Thyroid gland (tissue), 4 donors: ENCODE results near the gene CRBN. TPM values are rescaled to one million over a fixed set of nuclear protein-coding genes. Genes with fewer than 3 reads are reported as not detected.

Experiments
- DNase-seq, 2 donors: peaks; one replicate each; pipeline ENCODE4 v3.0.0-alpha.2; 2019
- H3K27ac ChIP-seq, 3 donors: fragments of 200-600 bp; sonication (generic); 1 replicate in 2 of 3; 2 replicates in 1 of 3; pipeline ENCODE4 v1.5.1; 2016 to 2019; ENCODE audit warnings: mild to moderate bottlenecking in 1 of 3, moderate library complexity in 1 of 3
- H3K27me3 ChIP-seq: fragments of 200-600 bp; sonication (generic); one replicate; pipeline ENCODE4 v1.5.1; 2019
- H3K36me3 ChIP-seq, 2 donors: fragments of 200-600 bp; sonication (generic); one replicate each; pipeline ENCODE4 v1.5.1; 2016 to 2019
- H3K4me1 ChIP-seq, 2 donors: fragments of 200-600 bp; sonication (generic); one replicate each; pipeline ENCODE4 v1.5.1; 2017 to 2019
- H3K4me3 ChIP-seq, 3 donors: fragments of 200-600 bp; sonication (generic); replicated peaks in 1 of 3; 1 replicate in 2 of 3; 2 replicates in 1 of 3; pipeline ENCODE4 v1.5.1; 2016; ENCODE audit warnings: mild to moderate bottlenecking in 1 of 3
- H3K9me3 ChIP-seq: fragments of 200-600 bp; sonication (generic); one replicate; pipeline ENCODE4 v1.5.1; 2017
- POLR2A ChIP-seq, 2 donors: fragments of 450-650 bp; IDR thresholded peaks; one replicate each; pipeline ENCODE4 v1.6.1; 2017; ENCODE audit warnings: antibody characterized with exemption in 2 of 2, mild to moderate bottlenecking in 2 of 2, moderate library complexity in 1 of 2
- WGBS, 2 donors: methylation state at CpG; one replicate each; pipeline ENCODE4 v1.1.5; 2017; 5-methylcytosine and 5-hydroxymethylcytosine counted together
- intact Hi-C: fragments of 100-400 bp; cut with DNase I; formaldehyde crosslinking; loops from one replicate; pipeline ENCODE4 v1.15.1; 2023
- total RNA-seq, 4 donors: library from RNA; depleted of rRNA; stranded (reverse); fragments of >200 nt; gene quantifications; one replicate each; pipeline ENCODE4 v1.2.3, GENCODE V29; 2016
- TF ChIP-seq, protein P1 (sequence below), 6 experiments: fragments of 200-600 bp in 3 of 6; fragments of 450-650 bp in 3 of 6; sonication (generic) in 3 of 6; IDR thresholded peaks; one replicate each; pipeline ENCODE4 v1.5.1; 2016 to 2019; ENCODE audit warnings: antibody characterized with exemption in 6 of 6, mild to moderate bottlenecking in 2 of 6, inconsistent platforms in 1 of 6, moderate library complexity in 1 of 6

Gene CRBN
- 100 to 1,000 TPM in 2 of 4 donors, 10 to 100 TPM in 2; 74.3 to 138 (median 91.4) TPM for total RNA-seq

DNA sequence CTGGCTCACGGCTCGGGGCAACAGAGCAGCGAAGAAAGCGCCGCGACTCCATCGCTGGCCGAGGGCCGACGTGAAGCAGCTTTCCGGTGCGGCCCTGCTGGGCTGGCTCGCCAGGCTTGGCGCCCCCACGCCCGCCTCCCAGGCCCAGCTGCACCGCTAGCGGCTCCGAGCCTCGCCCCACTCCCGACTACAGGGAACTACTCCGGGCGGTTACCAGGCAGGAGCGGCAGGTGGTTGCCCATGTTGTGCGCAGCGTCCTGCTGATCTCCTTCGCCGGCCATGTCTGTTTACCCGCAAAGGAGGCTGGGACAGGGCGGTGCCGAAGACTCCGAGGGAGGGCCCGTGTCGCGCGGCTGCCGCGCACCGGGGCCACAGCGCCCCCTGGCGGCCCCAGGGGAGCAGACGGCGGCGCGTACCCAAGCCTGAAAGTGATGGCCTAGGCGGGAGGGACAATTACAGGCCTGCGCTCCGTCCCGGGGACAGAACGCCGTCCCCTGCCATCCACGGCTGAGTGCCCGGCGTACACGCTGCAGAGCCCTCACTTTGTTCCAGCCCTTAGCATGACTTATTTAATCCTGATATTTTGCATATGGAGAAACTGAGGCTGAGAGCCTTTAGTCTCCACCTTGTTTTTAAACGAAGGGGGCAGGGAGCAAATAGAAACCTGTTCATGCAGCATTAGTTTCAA is at the start of gene CRBN:
Gene CRBN (minus strand): TSS at position 285 of the 688 bp plus-strand sequence. CDS start 4 bp downstream, at position 281.
- 1 to 2% methylated on average over 27 to 28 of the region's 56 CpGs for WGBS, 2 donors
- peak; percentile 84 to 88 for DNase-seq
- peak in 1 of 2 donors; percentile 74 for TF ChIP-seq POLR2A (IDR thresholded peaks at IDR 0.05)
- TF ChIP-seq, protein P1, sequence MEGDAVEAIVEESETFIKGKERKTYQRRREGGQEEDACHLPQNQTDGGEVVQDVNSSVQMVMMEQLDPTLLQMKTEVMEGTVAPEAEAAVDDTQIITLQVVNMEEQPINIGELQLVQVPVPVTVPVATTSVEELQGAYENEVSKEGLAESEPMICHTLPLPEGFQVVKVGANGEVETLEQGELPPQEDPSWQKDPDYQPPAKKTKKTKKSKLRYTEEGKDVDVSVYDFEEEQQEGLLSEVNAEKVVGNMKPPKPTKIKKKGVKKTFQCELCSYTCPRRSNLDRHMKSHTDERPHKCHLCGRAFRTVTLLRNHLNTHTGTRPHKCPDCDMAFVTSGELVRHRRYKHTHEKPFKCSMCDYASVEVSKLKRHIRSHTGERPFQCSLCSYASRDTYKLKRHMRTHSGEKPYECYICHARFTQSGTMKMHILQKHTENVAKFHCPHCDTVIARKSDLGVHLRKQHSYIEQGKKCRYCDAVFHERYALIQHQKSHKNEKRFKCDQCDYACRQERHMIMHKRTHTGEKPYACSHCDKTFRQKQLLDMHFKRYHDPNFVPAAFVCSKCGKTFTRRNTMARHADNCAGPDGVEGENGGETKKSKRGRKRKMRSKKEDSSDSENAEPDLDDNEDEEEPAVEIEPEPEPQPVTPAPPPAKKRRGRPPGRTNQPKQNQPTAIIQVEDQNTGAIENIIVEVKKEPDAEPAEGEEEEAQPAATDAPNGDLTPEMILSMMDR (IDR thresholded peaks at IDR 0.05) = peak; percentile 71 to 99 (median 98)

DNA sequence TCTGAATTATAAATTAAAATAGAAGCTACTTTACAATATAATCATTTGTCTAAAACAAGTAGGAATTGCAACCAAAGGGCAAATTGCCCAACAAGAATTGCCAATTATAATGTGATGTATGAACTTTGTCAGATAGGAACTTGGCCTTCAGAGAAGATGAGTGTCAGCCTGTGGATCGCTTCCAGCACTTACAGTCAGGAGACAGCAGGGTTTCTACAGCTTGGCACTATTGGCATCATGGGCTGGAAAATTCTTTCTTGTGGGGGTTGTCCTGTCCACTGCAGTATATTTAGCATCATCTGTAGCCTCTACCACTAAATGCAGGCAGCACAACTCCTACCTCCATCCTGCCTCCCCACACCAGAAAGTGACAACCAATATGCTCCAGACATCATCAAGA is 48.1 kb upstream of the CRBN start:
- TF ChIP-seq, protein P1 (IDR thresholded peaks at IDR 0.05) = no peak
- TF ChIP-seq POLR2A (IDR thresholded peaks at IDR 0.05) = no peak
- intact Hi-C loops = no loop called here
- 0 to 79% methylated on average over 1 of the region's 1 CpG for WGBS, 2 donors

More for the DNA sequence above, at the start of gene CRBN:
- H3K4me3 ChIP-seq = peak within 1 kb of the TSS; percentile 65 to 94 (median 85)
- peak within 1 kb of the TSS; percentile 6 to 88 (median 67) for H3K27ac ChIP-seq
- peaks cover 0 to 4% of the 10 kb centered on the region in 2 donors for H3K36me3 ChIP-seq
- H3K4me1 ChIP-seq = peaks cover 15 to 20% of the 10 kb centered on the region in 2 donors
- H3K9me3 ChIP-seq = no peaks in the 10 kb centered on the region
- intact Hi-C loops = no loop called here
- H3K27me3 ChIP-seq = no peaks in the 10 kb centered on the region

DNA sequence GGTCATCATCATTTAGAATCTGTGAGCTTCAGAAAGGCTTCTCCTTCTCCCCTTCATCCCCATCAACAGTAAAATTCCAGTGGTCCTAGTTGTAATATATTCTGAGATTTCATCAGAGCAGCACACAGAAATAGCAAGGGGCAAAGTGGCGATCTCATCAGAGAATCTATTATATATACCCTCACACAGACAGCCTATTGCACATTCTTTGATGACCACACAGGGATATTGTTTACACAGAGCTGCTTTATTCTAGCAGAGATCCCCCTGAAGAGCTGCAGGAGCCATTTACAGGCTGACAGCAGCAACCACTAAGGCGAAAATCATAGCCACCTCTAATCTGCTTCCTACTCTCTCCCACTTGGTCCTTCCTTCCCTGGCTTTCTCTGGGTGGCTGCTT is 42.0 kb upstream of the CRBN start:
- 67 to 87% methylated on average over 2 of the region's 2 CpGs for WGBS, 2 donors

More for the DNA sequence above, 48.1 kb upstream of the CRBN start:
- Histone ChIP-seq H3K36me3 (no peaks in the 10 kb centered on the region), H3K4me3 (no peak overlapping the region), H3K27ac (no peak overlapping the region), H3K9me3 (no peaks in the 10 kb centered on the region), H3K4me1 (no peaks in the 10 kb centered on the region), H3K27me3 (no peaks in the 10 kb centered on the region)
- DNase-seq = no peak

DNA sequence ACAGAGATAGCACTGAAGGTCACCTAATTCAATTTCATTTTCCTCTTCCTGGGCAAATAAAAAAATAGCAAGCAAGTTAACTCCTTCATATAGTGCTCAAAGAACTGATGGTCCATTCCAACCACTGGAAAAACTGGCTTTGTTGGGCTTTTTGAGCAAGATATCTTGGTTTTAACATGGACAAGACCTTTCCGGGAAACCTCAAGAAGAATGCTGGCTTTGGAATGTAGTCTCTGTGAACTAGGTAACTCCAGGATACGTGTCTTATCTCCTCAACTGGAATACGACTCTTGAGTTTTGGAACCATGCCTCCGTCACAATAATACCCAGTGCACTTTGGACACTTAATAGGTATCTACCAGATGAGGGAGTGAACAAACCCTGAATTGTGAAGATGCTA is 36.9 kb upstream of the CRBN start:
- no peaks in the 10 kb centered on the region for H3K27me3 ChIP-seq
- intact Hi-C loops = no loop called here
- H3K36me3 ChIP-seq = no peaks in the 10 kb centered on the region
- TF ChIP-seq, protein P1 (IDR thresholded peaks at IDR 0.05) = no peak
- TF ChIP-seq POLR2A (IDR thresholded peaks at IDR 0.05) = no peak
- no peak overlapping the region for H3K4me3 ChIP-seq
- no peaks in the 10 kb centered on the region for H3K9me3 ChIP-seq
- H3K4me1 ChIP-seq = no peaks in the 10 kb centered on the region
- DNase-seq = no peak
- 92 to 93% methylated on average over 4 of the region's 4 CpGs for WGBS, 2 donors
- H3K27ac ChIP-seq = no peak overlapping the region

More for the DNA sequence above, 42.0 kb upstream of the CRBN start:
- H3K4me1 ChIP-seq = no peaks in the 10 kb centered on the region
- no peak overlapping the region for H3K27ac ChIP-seq
- TF ChIP-seq POLR2A (IDR thresholded peaks at IDR 0.05) = no peak
- TF ChIP-seq, protein P1 (IDR thresholded peaks at IDR 0.05) = no peak
- no peaks in the 10 kb centered on the region for H3K27me3 ChIP-seq
- H3K9me3 ChIP-seq = no peaks in the 10 kb centered on the region
- H3K4me3 ChIP-seq = no peak overlapping the region
- intact Hi-C loops = no loop called here
- H3K36me3 ChIP-seq = no peaks in the 10 kb centered on the region
- no peak for DNase-seq

DNA sequence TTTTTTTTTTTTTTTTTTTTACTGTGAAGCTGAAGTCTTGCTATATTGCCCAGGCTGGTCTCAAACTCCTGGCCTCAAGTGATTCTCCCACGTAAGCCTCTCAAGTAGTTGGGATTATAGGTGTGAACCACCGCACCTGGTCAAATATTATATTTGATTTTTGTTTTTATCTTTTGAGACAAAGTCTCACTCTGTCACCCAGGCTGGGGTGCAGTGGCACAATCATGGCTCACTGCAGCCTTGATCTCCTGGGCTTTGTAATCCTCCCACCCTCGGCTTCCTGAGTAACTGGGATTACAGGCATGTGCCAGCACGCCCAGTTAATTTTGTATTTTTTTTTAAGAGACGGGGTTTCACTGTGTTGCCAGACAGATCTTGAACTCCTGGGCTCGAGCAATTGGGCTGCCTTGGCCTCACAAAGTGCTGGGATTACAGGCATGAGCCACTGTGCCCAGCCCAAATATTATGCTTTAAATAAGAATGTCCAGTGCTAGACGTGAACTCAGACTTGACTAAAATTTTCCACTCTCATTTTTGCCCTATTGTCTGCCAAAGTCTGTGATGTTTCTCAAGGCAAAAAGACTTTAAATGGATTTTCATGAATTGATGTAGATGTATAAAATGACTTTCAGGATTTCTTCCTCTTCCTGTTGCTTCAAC is 33.4 kb upstream of the CRBN start:
- Histone ChIP-seq H3K9me3 (no peaks in the 10 kb centered on the region), H3K4me1 (no peaks in the 10 kb centered on the region), H3K27ac (no peak overlapping the region), H3K36me3 (no peaks in the 10 kb centered on the region), H3K27me3 (no peaks in the 10 kb centered on the region), H3K4me3 (no peak overlapping the region)
- WGBS, 2 donors = 77 to 83% methylated on average over 7 of the region's 7 CpGs
- no peak for TF ChIP-seq POLR2A (IDR thresholded peaks at IDR 0.05)
- TF ChIP-seq, protein P1 (IDR thresholded peaks at IDR 0.05) = no peak
- no peak for DNase-seq
- intact Hi-C loops = no loop called here
